HL-60 (cell line): ENCODE measurements around the gene ITGAE.

Source experiments
- CTCF ChIP-seq: IDR thresholded peaks from one replicate; pipeline ENCODE4 v1.5.1; 2011; ENCODE audit warnings: low read length, control low read depth, inconsistent platforms; ENCODE audit not compliant: insufficient read depth
- REST ChIP-seq: IDR thresholded peaks from 2 replicates; pipeline ENCODE4 v1.6.1; 2012; ENCODE audit warnings: low read depth; ENCODE audit not compliant: insufficient replicate concordance
- SPI1 ChIP-seq: IDR thresholded peaks from 2 replicates; pipeline ENCODE4 v1.6.1; 2012; ENCODE audit warnings: low read depth, mild to moderate bottlenecking, borderline replicate concordance

- TF ChIP-seq CTCF (no peak), REST (no peak), SPI1 (no peak)
Measured at GRCh38 chr17:3698139-3698538, 102.8 kb downstream of the ITGAE start.
